A549 (cell line): ENCODE results near the gene ABHD2.

Experiments used
- CEBPB ChIP-seq, 2 experiments: fragments of >200 bp in 1 of 2; sonication (Bioruptor Twin) in 1 of 2; formaldehyde crosslinking in 1 of 2; IDR thresholded peaks; 2 replicates each; pipeline ENCODE4 v1.6.1; 2012 to 2016
- EP300 ChIP-seq, 2 experiments: fragments of >200 bp; sonication (Bioruptor Twin); formaldehyde crosslinking; IDR thresholded peaks; 2 replicates in 1 of 2; 3 replicates in 1 of 2; pipeline ENCODE4 v1.6.1; 2016 to 2017
- KDM1A ChIP-seq: fragments of 200-600 bp; sonication (generic); IDR thresholded peaks from 2 replicates; pipeline ENCODE4 v1.6.1; 2016; ENCODE audit warnings: low read depth, mild to moderate bottlenecking
- MAZ ChIP-seq: fragments of 150-350 bp; IDR thresholded peaks from 2 replicates; pipeline ENCODE4 v1.6.1; 2014; ENCODE audit warnings: antibody characterized with exemption, low read depth, low read length, borderline replicate concordance
- PHF8 ChIP-seq: fragments of 200-600 bp; sonication (generic); IDR thresholded peaks from 2 replicates; pipeline ENCODE4 v1.6.1; 2016; ENCODE audit warnings: low read depth, mild to moderate bottlenecking, antibody characterized with exemption, moderate library complexity, borderline replicate concordance
- POLR2A ChIP-seq: IDR thresholded peaks from 2 replicates; pipeline ENCODE4 v1.6.1; 2012; ENCODE audit warnings: mild to moderate bottlenecking, low read length
- RAD21 ChIP-seq, 2 experiments: fragments of >200 bp in 1 of 2; sonication (Bioruptor Twin) in 1 of 2; formaldehyde crosslinking in 1 of 2; IDR thresholded peaks in 1 of 2; conservative IDR thresholded peaks in 1 of 2; 2 replicates in 1 of 2; 3 replicates in 1 of 2; pipeline ENCODE4 v1.6.1; 2012 to 2018; ENCODE audit warnings: inconsistent platforms in 1 of 2
- SREBF2 ChIP-seq: fragments of 450-650 bp; IDR thresholded peaks from 2 replicates; pipeline ENCODE4 v1.6.1; 2014; ENCODE audit warnings: mild to moderate bottlenecking, moderate library complexity
- TF ChIP-seq, protein P1 (sequence below): fragments of >200 bp; sonication (Bioruptor Twin); formaldehyde crosslinking; IDR thresholded peaks from 3 replicates; pipeline ENCODE4 v1.5.1; 2016
- TF ChIP-seq, protein P2 (sequence below): fragments of 200-600 bp; sonication (generic); IDR thresholded peaks from 2 replicates; pipeline ENCODE4 v1.6.1; 2016; ENCODE audit warnings: antibody characterized with exemption, mild to moderate bottlenecking, moderate library complexity

DNA sequence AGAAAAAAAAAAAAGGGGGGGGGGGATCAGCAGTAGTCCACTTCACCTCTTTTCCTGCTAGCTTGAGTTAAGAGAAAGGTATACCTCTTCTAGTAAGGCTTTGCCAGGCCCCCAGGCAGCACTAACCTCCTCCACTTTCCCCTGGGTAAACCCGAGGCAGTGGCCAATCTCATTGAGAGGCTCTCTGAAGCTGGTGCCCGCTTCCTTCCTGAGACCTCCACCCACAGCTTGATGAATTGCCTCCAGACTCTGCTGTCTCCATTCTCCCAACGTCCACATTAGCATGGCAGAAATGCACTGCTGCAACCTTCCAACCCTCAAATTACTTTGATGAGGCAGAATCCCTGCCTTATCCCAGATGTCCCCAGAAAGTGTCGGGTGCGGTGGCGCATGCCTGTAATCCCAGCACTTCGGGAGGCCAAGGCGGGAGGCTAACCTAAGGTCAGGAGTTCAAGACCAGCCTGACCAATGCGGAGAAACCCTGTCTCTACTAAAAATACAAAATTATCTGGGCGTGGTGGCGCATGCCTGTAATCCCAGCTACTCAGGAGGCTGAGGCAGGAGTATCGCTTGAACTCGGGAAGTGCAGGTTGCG is 117.8 kb downstream of the ABHD2 start:
- TF ChIP-seq POLR2A (no peak), MAZ (no peak), KDM1A (no peak), RAD21 (conservative IDR thresholded peaks at IDR 0.05 in 1 of 2, IDR thresholded peaks at IDR 0.05 in 1 of 2) (no peak), PHF8 (no peak), CEBPB (IDR thresholded peaks at IDR 0.05) (no peak), SREBF2 (no peak), EP300 (IDR thresholded peaks at IDR 0.05) (no peak)
- TF ChIP-seq, protein P1, sequence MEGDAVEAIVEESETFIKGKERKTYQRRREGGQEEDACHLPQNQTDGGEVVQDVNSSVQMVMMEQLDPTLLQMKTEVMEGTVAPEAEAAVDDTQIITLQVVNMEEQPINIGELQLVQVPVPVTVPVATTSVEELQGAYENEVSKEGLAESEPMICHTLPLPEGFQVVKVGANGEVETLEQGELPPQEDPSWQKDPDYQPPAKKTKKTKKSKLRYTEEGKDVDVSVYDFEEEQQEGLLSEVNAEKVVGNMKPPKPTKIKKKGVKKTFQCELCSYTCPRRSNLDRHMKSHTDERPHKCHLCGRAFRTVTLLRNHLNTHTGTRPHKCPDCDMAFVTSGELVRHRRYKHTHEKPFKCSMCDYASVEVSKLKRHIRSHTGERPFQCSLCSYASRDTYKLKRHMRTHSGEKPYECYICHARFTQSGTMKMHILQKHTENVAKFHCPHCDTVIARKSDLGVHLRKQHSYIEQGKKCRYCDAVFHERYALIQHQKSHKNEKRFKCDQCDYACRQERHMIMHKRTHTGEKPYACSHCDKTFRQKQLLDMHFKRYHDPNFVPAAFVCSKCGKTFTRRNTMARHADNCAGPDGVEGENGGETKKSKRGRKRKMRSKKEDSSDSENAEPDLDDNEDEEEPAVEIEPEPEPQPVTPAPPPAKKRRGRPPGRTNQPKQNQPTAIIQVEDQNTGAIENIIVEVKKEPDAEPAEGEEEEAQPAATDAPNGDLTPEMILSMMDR, result no peak
- TF ChIP-seq, protein P2, sequence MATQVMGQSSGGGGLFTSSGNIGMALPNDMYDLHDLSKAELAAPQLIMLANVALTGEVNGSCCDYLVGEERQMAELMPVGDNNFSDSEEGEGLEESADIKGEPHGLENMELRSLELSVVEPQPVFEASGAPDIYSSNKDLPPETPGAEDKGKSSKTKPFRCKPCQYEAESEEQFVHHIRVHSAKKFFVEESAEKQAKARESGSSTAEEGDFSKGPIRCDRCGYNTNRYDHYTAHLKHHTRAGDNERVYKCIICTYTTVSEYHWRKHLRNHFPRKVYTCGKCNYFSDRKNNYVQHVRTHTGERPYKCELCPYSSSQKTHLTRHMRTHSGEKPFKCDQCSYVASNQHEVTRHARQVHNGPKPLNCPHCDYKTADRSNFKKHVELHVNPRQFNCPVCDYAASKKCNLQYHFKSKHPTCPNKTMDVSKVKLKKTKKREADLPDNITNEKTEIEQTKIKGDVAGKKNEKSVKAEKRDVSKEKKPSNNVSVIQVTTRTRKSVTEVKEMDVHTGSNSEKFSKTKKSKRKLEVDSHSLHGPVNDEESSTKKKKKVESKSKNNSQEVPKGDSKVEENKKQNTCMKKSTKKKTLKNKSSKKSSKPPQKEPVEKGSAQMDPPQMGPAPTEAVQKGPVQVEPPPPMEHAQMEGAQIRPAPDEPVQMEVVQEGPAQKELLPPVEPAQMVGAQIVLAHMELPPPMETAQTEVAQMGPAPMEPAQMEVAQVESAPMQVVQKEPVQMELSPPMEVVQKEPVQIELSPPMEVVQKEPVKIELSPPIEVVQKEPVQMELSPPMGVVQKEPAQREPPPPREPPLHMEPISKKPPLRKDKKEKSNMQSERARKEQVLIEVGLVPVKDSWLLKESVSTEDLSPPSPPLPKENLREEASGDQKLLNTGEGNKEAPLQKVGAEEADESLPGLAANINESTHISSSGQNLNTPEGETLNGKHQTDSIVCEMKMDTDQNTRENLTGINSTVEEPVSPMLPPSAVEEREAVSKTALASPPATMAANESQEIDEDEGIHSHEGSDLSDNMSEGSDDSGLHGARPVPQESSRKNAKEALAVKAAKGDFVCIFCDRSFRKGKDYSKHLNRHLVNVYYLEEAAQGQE, result no peak
